ENCODE measurements around the gene CRYBA2. TPM values are rescaled to one million over a fixed set of nuclear protein-coding genes. Genes with fewer than 3 reads are reported as not detected.

CRYBA2 gene
- total and polyA plus RNA-seq, 2 of the 8 experiments (the other 6 are each of a cell fraction or from before 2014, with no cell fraction given), result not detected

GRCh38 chr2:218957671-218958070 lies 35.6 kb downstream of the CRYBA2 start (continued):
- no peak for TF ChIP-seq TAF7 (optimal IDR thresholded peaks at IDR 0.05; ENCODE audit: borderline replicate concordance, low read depth, low read length)
- TF ChIP-seq USF2 (IDR thresholded peaks at IDR 0.05; ENCODE audit: low read length), result no peak
- no peak for TF ChIP-seq ZNF274 (IDR thresholded peaks at IDR 0.05; ENCODE audit: borderline replicate concordance, extremely low read depth, low read length)
- TF ChIP-seq HDAC6 (IDR thresholded peaks at IDR 0.05; ENCODE audit: low read depth, low read length), result no peak
